Right lobe of liver (tissue), 6 donors: ENCODE data around the gene UBIAD1. TPM values are rescaled to one million over a fixed set of nuclear protein-coding genes. Genes with fewer than 3 reads are reported as not detected.
A peak's percentile ranks its signal among the peaks of the same experiment; 100 is the strongest.

Experiments used
- ATAC-seq, 4 donors: fragments of 200-7000 bp; cut with Tn5 transposase; one replicate each; pipeline ENCODE4 v1.9.1; 2020; ENCODE audit warnings: mild to moderate bottlenecking in 4 of 4, moderate library complexity in 4 of 4
- DNase-seq, 3 donors: peaks; one replicate each; pipeline ENCODE4 v3.0.0-alpha.2; 2020
- H3K27ac ChIP-seq, 3 donors: fragments of 200-600 bp; one replicate each; pipeline ENCODE4 v1.8.0; 2022
- H3K27me3 ChIP-seq, 2 donors: fragments of 200-600 bp; one replicate each; pipeline ENCODE4 v1.8.0; 2022
- H3K36me3 ChIP-seq, 4 donors: fragments of 200-600 bp; sonication (generic) in 1 of 4; one replicate each; pipeline versions ENCODE4 v1.5.1 to v1.8.0; 2017 to 2022; ENCODE audit warnings: control low read depth in 1 of 4
- H3K4me1 ChIP-seq, 4 donors: fragments of 200-600 bp; sonication (generic) in 1 of 4; one replicate each; pipeline versions ENCODE4 v1.5.1 to v1.8.0; 2017 to 2022; ENCODE audit warnings: control low read depth in 1 of 4
- H3K4me3 ChIP-seq, 3 donors: fragments of 200-600 bp; one replicate each; pipeline ENCODE4 v1.8.0; 2022
- H3K9me3 ChIP-seq, 4 donors: fragments of 200-600 bp; sonication (generic) in 1 of 4; one replicate each; pipeline versions ENCODE4 v1.5.1 to v1.8.0; 2017 to 2022; ENCODE audit warnings: control low read depth in 1 of 4
- CTCF ChIP-seq, 4 donors: fragments of 200-600 bp in 3 of 4; fragments of 450-650 bp in 1 of 4; IDR thresholded peaks; one replicate each; pipeline versions ENCODE4 v1.5.1 to v1.8.0; 2016 to 2022; ENCODE audit warnings: antibody characterized with exemption in 4 of 4, mild to moderate bottlenecking in 2 of 4
- POLR2A ChIP-seq: fragments of 450-650 bp; IDR thresholded peaks from one replicate; pipeline ENCODE4 v1.6.1; 2017; ENCODE audit warnings: antibody characterized with exemption, mild to moderate bottlenecking
- WGBS: methylation state at CpG from one replicate; pipeline ENCODE4 v1.1.6; 2018; ENCODE audit warnings: low coverage, low lambda C conversion rate; ENCODE audit not compliant: insufficient coverage; ENCODE audit errors: missing lambda C conversion rate; 5-methylcytosine and 5-hydroxymethylcytosine counted together
- intact Hi-C, 2 donors: fragments of 100-400 bp; cut with DNase I; formaldehyde crosslinking; loops; one replicate each; pipeline versions ENCODE4 v1.11.2 to v1.14.1; 2022
- small RNA-seq, 2 experiments: library from RNA; depleted of rRNA; stranded (forward); fragments of <200 nt; gene quantifications; one replicate each; pipeline ENCODE3, GENCODE V24; 2016
- total RNA-seq, 6 experiments: library from RNA; depleted of rRNA in 2 of 6; stranded (reverse); fragments of >200 nt in 2 of 6; fragmentation: NEBNext Ultra II Directional in 3 of 6; extraction: Animal tissue kit (Norgen Biotek cat#: 25700) in 3 of 6; gene quantifications; one replicate each; pipeline versions ENCODE4 v1.1.0 to v1.2.4, GENCODE V29; 2016 to 2023
- donor health status: DM: no; HTN: yes; CAD: no.
- donor health status: DM: no; HTN: no; CAD: no.
- donor health status: DM: no; HTN: no; CAD: no.
- donor health status: DM: no; HTN: yes; CAD: no.
- donor health status: DM: no; HTN: yes; CAD: no.

The UBIAD1 gene
- total RNA-seq, 6 experiments from 2014 or later, result 7.0 to 11.4 (median 9.7) TPM

GRCh38 chr1:11335417-11336056 lies 62.5 kb downstream of the UBIAD1 start:
- DNase-seq (no peak), ATAC-seq (peak in 1 of 4 donors; percentile 7)
- intact Hi-C loops, result no loop called here
- Histone ChIP-seq H3K36me3 (no peaks in the 10 kb centered on the region), H3K27me3 (no peaks in the 10 kb centered on the region), H3K27ac (no peak overlapping the region), H3K4me3 (no peak overlapping the region), H3K4me1 (no peaks in the 10 kb centered on the region), H3K9me3 (no peaks in the 10 kb centered on the region)
- 92% methylated on average over 2 of the region's 7 CpGs for WGBS
- no peak for TF ChIP-seq POLR2A

GRCh38 chr1:11337580-11338073 lies 64.6 kb downstream of the UBIAD1 start:
- no peak overlapping the region for H3K27ac ChIP-seq
- intact Hi-C loops, result no loop called here
- WGBS, result 20% methylated on average over 12 of the region's 12 CpGs
- ATAC-seq, result peak; percentile 43 to 54 (median 49)
- peak in 1 of 3 donors; percentile 42 for DNase-seq
- H3K9me3 ChIP-seq, result no peaks in the 10 kb centered on the region
- no peaks in the 10 kb centered on the region for H3K36me3 ChIP-seq
- peak; percentile 31 to 68 (median 58) for TF ChIP-seq CTCF (IDR thresholded peaks at IDR 0.05)
- no peak for TF ChIP-seq POLR2A
- H3K27me3 ChIP-seq, result no peaks in the 10 kb centered on the region
- no peaks in the 10 kb centered on the region for H3K4me1 ChIP-seq
- no peak overlapping the region for H3K4me3 ChIP-seq

Small RNA genes within 50 kb of the gene (small RNA-seq; reads per million reads assigned to genes)
- 0 reads per million in 2 experiments for gene RNU6-291P
- gene RPL39P6, result 0 reads per million in 2 experiments

Other genes with a start within 250 kb of the UBIAD1 start
- 100 to 1,000 TPM; 144 to 222 (median 185) TPM for gene MASP2, start 226.0 kb upstream of the UBIAD1 start, total RNA-seq
- gene SRM, start 213.2 kb upstream of the UBIAD1 start, total RNA-seq, result 10 to 100 TPM; 24.3 to 72.8 (median 31.6) TPM
- 10 to 100 TPM; 13.4 to 32.4 (median 20.7) TPM for gene EXOSC10, start 173.3 kb upstream of the UBIAD1 start, total RNA-seq
- not detected for gene ANGPTL7, start 83.8 kb upstream of the UBIAD1 start, total RNA-seq
- gene MTOR, start 10.6 kb upstream of the UBIAD1 start, total RNA-seq, result 10 to 100 TPM; 25.1 to 35.3 (median 32.4) TPM
- under 1 TPM in 1 of 6 experiments, not detected in 5; 0.06 TPM for gene DISP3, start 206.0 kb downstream of the UBIAD1 start, total RNA-seq